CD8-positive, alpha-beta memory T cell (primary cell): ENCODE results near the gene BRD9. TPM values are rescaled to one million over a fixed set of nuclear protein-coding genes. Genes with fewer than 3 reads are reported as not detected.
"Not testable (repeated sequence)": the region's sequence is repeated elsewhere in the genome, so short reads cannot be mapped to it uniquely, and the experiment has no call there.

Source experiments
- CTCF ChIA-PET: fragments of 350-600 bp; sonication (Branson Sonifier 250); formaldehyde crosslinking; loops from one replicate; lab custom pipeline; 2021; ENCODE audit warnings: antibody characterized with exemption; lab: Charles Lee
- POLR2A ChIA-PET: fragments of 350-600 bp; sonication (Branson Sonifier 250); formaldehyde crosslinking; loops from one replicate; lab custom pipeline; 2021; ENCODE audit warnings: antibody characterized with exemption; lab: Charles Lee
- DNase-seq, 5 donors: peaks; one replicate each; pipeline versions ENCODE4 v3.0.0 to v3.0.0-alpha.2; 2020 to 2022; ENCODE audit warnings: mixed read lengths in 1 of 5
- H3K27ac ChIP-seq: one replicate; pipeline ENCODE4 v1.7.0; 2013; ENCODE audit warnings: low read depth, mild to moderate bottlenecking, low read length, moderate library complexity
- H3K27me3 ChIP-seq: 2 replicates; pipeline ENCODE4 v1.7.0; 2013; ENCODE audit warnings: low read length, mild to moderate bottlenecking; ENCODE audit not compliant: insufficient read depth, poor library complexity, severe bottlenecking
- H3K36me3 ChIP-seq: 2 replicates; pipeline ENCODE4 v1.7.0; 2013; ENCODE audit warnings: mild to moderate bottlenecking, low read length, moderate library complexity; ENCODE audit not compliant: insufficient read depth
- H3K4me1 ChIP-seq: 2 replicates; pipeline ENCODE4 v1.7.0; 2013; ENCODE audit warnings: mild to moderate bottlenecking, low read length, moderate library complexity; ENCODE audit not compliant: insufficient read depth
- H3K4me3 ChIP-seq: 2 replicates; pipeline ENCODE4 v1.7.0; 2013; ENCODE audit warnings: mild to moderate bottlenecking, low read length
- H3K9me3 ChIP-seq: 2 replicates; pipeline ENCODE4 v1.7.0; 2013; ENCODE audit warnings: mild to moderate bottlenecking, low read length
- H3K27ac Mint-ChIP-seq, 8 donors: one replicate each; pipeline ENCODE4 v1.8.0; 2020 to 2021; ENCODE audit warnings: mixed read lengths in 8 of 8, mild to moderate bottlenecking in 6 of 8, inconsistent platforms in 3 of 8, moderate library complexity in 3 of 8
- H3K27me3 Mint-ChIP-seq, 2 donors: one replicate each; pipeline ENCODE4 v1.8.0; 2020 to 2021; ENCODE audit warnings: mixed read lengths in 2 of 2, mild to moderate bottlenecking in 1 of 2, moderate library complexity in 1 of 2
- H3K36me3 Mint-ChIP-seq, 3 donors: one replicate each; pipeline ENCODE4 v1.8.0; 2020 to 2021; ENCODE audit warnings: mixed read lengths in 3 of 3, inconsistent platforms in 1 of 3, mild to moderate bottlenecking in 1 of 3
- H3K4me1 Mint-ChIP-seq, 3 donors: one replicate each; pipeline ENCODE4 v1.8.0; 2020 to 2021; ENCODE audit warnings: mixed read lengths in 3 of 3, inconsistent platforms in 1 of 3, mild to moderate bottlenecking in 1 of 3
- H3K4me3 Mint-ChIP-seq, 7 donors: one replicate each; pipeline ENCODE4 v1.8.0; 2020 to 2021; ENCODE audit warnings: mixed read lengths in 7 of 7, mild to moderate bottlenecking in 6 of 7, moderate library complexity in 4 of 7, inconsistent platforms in 2 of 7
- H3K9me3 Mint-ChIP-seq, 5 donors: one replicate each; pipeline ENCODE4 v1.8.0; 2020 to 2022; ENCODE audit warnings: mixed read lengths in 5 of 5, mild to moderate bottlenecking in 3 of 5, moderate library complexity in 2 of 5, inconsistent platforms in 1 of 5
- polyA plus RNA-seq: library from polyadenylated mRNA; unstranded; fragments of 300-500 nt; fragmentation: Illumina TruSeq; gene quantifications from one replicate; pipeline ENCODE4 v1.2.3, GENCODE V29; 2021
- total RNA-seq, 2 experiments: library from RNA; stranded (reverse); gene quantifications; one replicate each; pipeline ENCODE4 v1.2.3, GENCODE V29; 2021

BRD9 gene
- total and polyA plus RNA-seq, 3 experiments from 2014 or later, result 18.9 to 53.8 (median 52.6) TPM

GRCh38 chr5:854966-855743, 37.4 kb downstream of the BRD9 start:
- ChIA-PET CTCF (no interaction called here), POLR2A (no interaction called here)
- DNase-seq, result peak in 1 of 5 donors; percentile 33
- no peak overlapping the region for H3K27ac ChIP-seq
- H3K4me1 ChIP-seq, result no peaks in the 10 kb centered on the region
- H3K27me3 ChIP-seq, result no peaks in the 10 kb centered on the region
- Mint-ChIP-seq H3K4me3 (no peak overlapping the region), H3K9me3 (no peaks in the 10 kb centered on the region), H3K4me1 (peaks cover 0 to 2% (median 0%) of the 10 kb centered on the region in 3 donors), H3K36me3 (peaks cover 0 to 4% (median 0%) of the 10 kb centered on the region in 3 donors), H3K27ac (peak overlapping the region in 1 of 8 donors; percentile 68), H3K27me3 (peaks cover 1 to 5% of the 10 kb centered on the region in 2 donors)
- no peaks in the 10 kb centered on the region for H3K36me3 ChIP-seq
- no peak overlapping the region for H3K4me3 ChIP-seq
- H3K9me3 ChIP-seq, result no peaks in the 10 kb centered on the region

GRCh38 chr5:854217-854616, 38.4 kb downstream of the BRD9 start:
- no peak overlapping the region for H3K27ac Mint-ChIP-seq
- no peaks in the 10 kb centered on the region for H3K9me3 Mint-ChIP-seq
- Histone ChIP-seq H3K27me3 (no peaks in the 10 kb centered on the region), H3K4me1 (no peaks in the 10 kb centered on the region), H3K27ac (no peak overlapping the region), H3K36me3 (no peaks in the 10 kb centered on the region), H3K4me3 (no peak overlapping the region), H3K9me3 (no peaks in the 10 kb centered on the region)
- H3K4me1 Mint-ChIP-seq, result peaks cover 0 to 2% (median 0%) of the 10 kb centered on the region in 3 donors
- ChIA-PET POLR2A (no interaction called here), CTCF (no interaction called here)
- H3K4me3 Mint-ChIP-seq, result no peak overlapping the region
- peaks cover 0 to 3% (median 0%) of the 10 kb centered on the region in 3 donors for H3K36me3 Mint-ChIP-seq
- DNase-seq, result peak in 1 of 5 donors; percentile 35
- H3K27me3 Mint-ChIP-seq, result peaks cover 1 to 5% of the 10 kb centered on the region in 2 donors

- CTCF ChIA-PET, H3K27ac ChIP-seq, H3K27me3 Mint-ChIP-seq, H3K27ac Mint-ChIP-seq, H3K9me3 Mint-ChIP-seq, H3K9me3 ChIP-seq, H3K4me3 ChIP-seq, H3K27me3 ChIP-seq, H3K4me3 Mint-ChIP-seq, POLR2A ChIA-PET, H3K4me1 Mint-ChIP-seq, H3K36me3 Mint-ChIP-seq, H3K4me1 ChIP-seq, H3K36me3 ChIP-seq: not testable (repeated sequence)
- DNase-seq, result peak in 1 of 5 donors; percentile 39
Observed at GRCh38 chr5:853416-854090, 39.0 kb downstream of the BRD9 start.

GRCh38 chr5:852431-853401, 39.9 kb downstream of the BRD9 start:
- H3K9me3 Mint-ChIP-seq, result no peaks in the 10 kb centered on the region
- H3K4me3 Mint-ChIP-seq, result no peak overlapping the region
- no peaks in the 10 kb centered on the region for H3K36me3 Mint-ChIP-seq
- no peaks in the 10 kb centered on the region for H3K36me3 ChIP-seq
- H3K27ac ChIP-seq, result no peak overlapping the region
- H3K4me1 Mint-ChIP-seq, result peaks cover 0 to 2% (median 0%) of the 10 kb centered on the region in 3 donors
- H3K9me3 ChIP-seq, result no peaks in the 10 kb centered on the region
- H3K4me3 ChIP-seq, result no peak overlapping the region
- peaks cover 1 to 8% of the 10 kb centered on the region in 2 donors for H3K27me3 Mint-ChIP-seq
- no peaks in the 10 kb centered on the region for H3K27me3 ChIP-seq
- CTCF ChIA-PET, result no interaction called here
- no peaks in the 10 kb centered on the region for H3K4me1 ChIP-seq
- POLR2A ChIA-PET, result no interaction called here
- peak in 1 of 5 donors; percentile 26 for DNase-seq
- peak overlapping the region in 1 of 8 donors; percentile 13 for H3K27ac Mint-ChIP-seq

GRCh38 chr5:852018-852417, 40.6 kb downstream of the BRD9 start:
- no peak for DNase-seq
- POLR2A ChIA-PET, result no interaction called here
- no peak overlapping the region for H3K27ac ChIP-seq
- H3K4me1 ChIP-seq, result no peaks in the 10 kb centered on the region
- Mint-ChIP-seq H3K27ac (peak overlapping the region in 1 of 8 donors; percentile 13), H3K4me1 (no peaks in the 10 kb centered on the region), H3K9me3 (no peaks in the 10 kb centered on the region), H3K4me3 (no peak overlapping the region), H3K36me3 (no peaks in the 10 kb centered on the region), H3K27me3 (peaks cover 1 to 8% of the 10 kb centered on the region in 2 donors)
- H3K27me3 ChIP-seq, result no peaks in the 10 kb centered on the region
- no peak overlapping the region for H3K4me3 ChIP-seq
- H3K9me3 ChIP-seq, result no peaks in the 10 kb centered on the region
- CTCF ChIA-PET, result no interaction called here
- no peaks in the 10 kb centered on the region for H3K36me3 ChIP-seq

GRCh38 chr5:851553-851952, 41.0 kb downstream of the BRD9 start:
- H3K9me3 Mint-ChIP-seq, result no peaks in the 10 kb centered on the region
- H3K4me3 ChIP-seq, result no peak overlapping the region
- CTCF ChIA-PET, result no interaction called here
- no peak overlapping the region for H3K27ac Mint-ChIP-seq
- H3K4me1 Mint-ChIP-seq, result peaks cover 3 to 5% (median 4%) of the 10 kb centered on the region in 3 donors
- H3K4me3 Mint-ChIP-seq, result no peak overlapping the region
- peaks cover 1 to 8% of the 10 kb centered on the region in 2 donors for H3K27me3 Mint-ChIP-seq
- POLR2A ChIA-PET, result no interaction called here
- DNase-seq, result peak in 1 of 5 donors; percentile 43
- no peaks in the 10 kb centered on the region for H3K4me1 ChIP-seq
- H3K36me3 ChIP-seq, result no peaks in the 10 kb centered on the region
- H3K9me3 ChIP-seq, result no peaks in the 10 kb centered on the region
- no peaks in the 10 kb centered on the region for H3K36me3 Mint-ChIP-seq
- H3K27me3 ChIP-seq, result no peaks in the 10 kb centered on the region
- no peak overlapping the region for H3K27ac ChIP-seq

GRCh38 chr5:851076-851475, 41.5 kb downstream of the BRD9 start:
- H3K27ac Mint-ChIP-seq, result no peak overlapping the region
- POLR2A ChIA-PET, result no interaction called here

More at GRCh38 chr5:851076-851475, 41.5 kb downstream of the BRD9 start:
- DNase-seq, result peak in 1 of 5 donors; percentile 23
- no peaks in the 10 kb centered on the region for H3K9me3 Mint-ChIP-seq
- Histone ChIP-seq H3K27me3 (no peaks in the 10 kb centered on the region), H3K9me3 (no peaks in the 10 kb centered on the region), H3K4me1 (no peaks in the 10 kb centered on the region), H3K36me3 (no peaks in the 10 kb centered on the region), H3K27ac (no peak overlapping the region), H3K4me3 (no peak overlapping the region)
- no peaks in the 10 kb centered on the region for H3K36me3 Mint-ChIP-seq
- CTCF ChIA-PET, result no interaction called here
- no peak overlapping the region for H3K4me3 Mint-ChIP-seq
- peaks cover 4 to 7% (median 7%) of the 10 kb centered on the region in 3 donors for H3K4me1 Mint-ChIP-seq
- peaks cover 1 to 8% of the 10 kb centered on the region in 2 donors for H3K27me3 Mint-ChIP-seq
